ENCODE measurements around the gene VARS2. TPM values are rescaled to one million over a fixed set of nuclear protein-coding genes. Genes with fewer than 3 reads are reported as not detected.

The VARS2 gene
- total RNA-seq, 1 donor from 2014 or later, result 47.0 TPM

DNA sequence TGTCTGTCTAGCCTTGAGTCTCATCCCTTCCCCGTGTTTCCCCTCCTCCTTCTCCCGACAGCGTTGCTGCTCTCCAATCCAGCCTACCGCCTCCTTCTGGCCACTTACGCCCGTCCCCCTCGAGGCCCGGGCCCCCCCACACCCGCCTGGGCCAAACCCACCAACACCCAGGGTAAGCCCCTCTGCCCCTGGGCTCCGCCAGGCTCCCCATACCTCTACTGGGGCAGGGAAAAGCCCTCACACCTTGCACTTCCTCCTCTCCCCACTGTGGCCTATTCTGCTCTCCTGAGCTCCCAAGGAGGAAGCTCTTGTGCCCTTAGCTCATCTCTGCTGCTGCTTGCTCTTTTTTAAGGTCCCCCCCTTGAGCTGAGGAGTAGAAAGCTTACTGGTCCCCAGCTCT is 18.7 kb upstream of the VARS2 start:
- no peak overlapping the region for H3K4me3 Mint-ChIP-seq (ENCODE audit: unreplicated experiment)
- peaks cover 11% of the 10 kb centered on the region for H3K27me3 Mint-ChIP-seq (ENCODE audit: unreplicated experiment)
- TF ChIP-seq, protein P1, sequence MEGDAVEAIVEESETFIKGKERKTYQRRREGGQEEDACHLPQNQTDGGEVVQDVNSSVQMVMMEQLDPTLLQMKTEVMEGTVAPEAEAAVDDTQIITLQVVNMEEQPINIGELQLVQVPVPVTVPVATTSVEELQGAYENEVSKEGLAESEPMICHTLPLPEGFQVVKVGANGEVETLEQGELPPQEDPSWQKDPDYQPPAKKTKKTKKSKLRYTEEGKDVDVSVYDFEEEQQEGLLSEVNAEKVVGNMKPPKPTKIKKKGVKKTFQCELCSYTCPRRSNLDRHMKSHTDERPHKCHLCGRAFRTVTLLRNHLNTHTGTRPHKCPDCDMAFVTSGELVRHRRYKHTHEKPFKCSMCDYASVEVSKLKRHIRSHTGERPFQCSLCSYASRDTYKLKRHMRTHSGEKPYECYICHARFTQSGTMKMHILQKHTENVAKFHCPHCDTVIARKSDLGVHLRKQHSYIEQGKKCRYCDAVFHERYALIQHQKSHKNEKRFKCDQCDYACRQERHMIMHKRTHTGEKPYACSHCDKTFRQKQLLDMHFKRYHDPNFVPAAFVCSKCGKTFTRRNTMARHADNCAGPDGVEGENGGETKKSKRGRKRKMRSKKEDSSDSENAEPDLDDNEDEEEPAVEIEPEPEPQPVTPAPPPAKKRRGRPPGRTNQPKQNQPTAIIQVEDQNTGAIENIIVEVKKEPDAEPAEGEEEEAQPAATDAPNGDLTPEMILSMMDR (IDR thresholded peaks at IDR 0.05; ENCODE audit: partially characterized antibody, unreplicated experiment), result no peak
- peak overlapping the region; percentile 6 for H3K27ac Mint-ChIP-seq (ENCODE audit: unreplicated experiment)
- H3K36me3 Mint-ChIP-seq (ENCODE audit: unreplicated experiment), result peaks cover 12% of the 10 kb centered on the region
- H3K4me1 Mint-ChIP-seq (ENCODE audit: low read depth, unreplicated experiment), result peaks cover 8% of the 10 kb centered on the region
- H3K9me3 Mint-ChIP-seq (ENCODE audit: unreplicated experiment), result peaks cover 8% of the 10 kb centered on the region
- DNase-seq, result no peak

DNA sequence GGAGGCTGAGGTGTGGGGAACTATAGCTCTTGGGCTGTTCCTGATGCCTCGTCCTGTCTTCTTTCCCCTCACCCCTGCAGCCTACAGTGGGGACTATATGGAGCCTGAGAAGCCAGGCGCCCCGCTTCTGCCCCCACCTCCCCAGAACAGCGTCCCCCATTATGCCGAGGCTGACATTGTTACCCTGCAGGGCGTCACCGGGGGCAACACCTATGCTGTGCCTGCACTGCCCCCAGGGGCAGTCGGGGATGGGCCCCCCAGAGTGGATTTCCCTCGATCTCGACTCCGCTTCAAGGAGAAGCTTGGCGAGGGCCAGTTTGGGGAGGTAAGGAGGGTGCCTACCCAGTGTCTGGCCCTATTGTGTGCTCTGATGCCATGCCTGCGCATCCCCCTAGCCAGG is 17.5 kb upstream of the VARS2 start:
- no peak for DNase-seq
- TF ChIP-seq, protein P1 (IDR thresholded peaks at IDR 0.05; ENCODE audit: partially characterized antibody, unreplicated experiment), result no peak
- Mint-ChIP-seq H3K9me3 (ENCODE audit: unreplicated experiment) (peaks cover 8% of the 10 kb centered on the region), H3K4me3 (ENCODE audit: unreplicated experiment) (no peak overlapping the region), H3K4me1 (ENCODE audit: low read depth, unreplicated experiment) (peaks cover 8% of the 10 kb centered on the region), H3K27ac (ENCODE audit: unreplicated experiment) (no peak overlapping the region), H3K27me3 (ENCODE audit: unreplicated experiment) (peaks cover 11% of the 10 kb centered on the region), H3K36me3 (ENCODE audit: unreplicated experiment) (peaks cover 12% of the 10 kb centered on the region)

DNA sequence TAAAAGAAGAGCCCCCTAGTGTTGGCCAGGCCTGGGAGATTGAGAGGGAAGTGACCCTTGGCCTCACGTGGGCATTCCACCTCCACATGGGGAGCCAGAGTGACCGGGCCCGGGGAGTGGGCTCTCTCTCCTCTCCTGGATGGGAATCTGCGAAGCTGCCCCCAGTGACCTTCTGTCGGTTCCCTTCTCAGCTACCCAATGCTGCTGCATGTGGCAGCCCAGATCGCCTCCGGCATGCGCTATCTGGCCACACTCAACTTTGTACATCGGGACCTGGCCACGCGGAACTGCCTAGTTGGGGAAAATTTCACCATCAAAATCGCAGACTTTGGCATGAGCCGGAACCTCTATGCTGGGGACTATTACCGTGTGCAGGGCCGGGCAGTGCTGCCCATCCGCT is 16.2 kb upstream of the VARS2 start:
- Mint-ChIP-seq H3K27me3 (ENCODE audit: unreplicated experiment) (peaks cover 7% of the 10 kb centered on the region), H3K27ac (ENCODE audit: unreplicated experiment) (no peak overlapping the region), H3K9me3 (ENCODE audit: unreplicated experiment) (peaks cover 5% of the 10 kb centered on the region), H3K4me1 (ENCODE audit: low read depth, unreplicated experiment) (peaks cover 8% of the 10 kb centered on the region), H3K36me3 (ENCODE audit: unreplicated experiment) (peaks cover 6% of the 10 kb centered on the region), H3K4me3 (ENCODE audit: unreplicated experiment) (no peak overlapping the region)
- no peak for DNase-seq
- TF ChIP-seq, protein P1 (IDR thresholded peaks at IDR 0.05; ENCODE audit: partially characterized antibody, unreplicated experiment), result no peak

DNA sequence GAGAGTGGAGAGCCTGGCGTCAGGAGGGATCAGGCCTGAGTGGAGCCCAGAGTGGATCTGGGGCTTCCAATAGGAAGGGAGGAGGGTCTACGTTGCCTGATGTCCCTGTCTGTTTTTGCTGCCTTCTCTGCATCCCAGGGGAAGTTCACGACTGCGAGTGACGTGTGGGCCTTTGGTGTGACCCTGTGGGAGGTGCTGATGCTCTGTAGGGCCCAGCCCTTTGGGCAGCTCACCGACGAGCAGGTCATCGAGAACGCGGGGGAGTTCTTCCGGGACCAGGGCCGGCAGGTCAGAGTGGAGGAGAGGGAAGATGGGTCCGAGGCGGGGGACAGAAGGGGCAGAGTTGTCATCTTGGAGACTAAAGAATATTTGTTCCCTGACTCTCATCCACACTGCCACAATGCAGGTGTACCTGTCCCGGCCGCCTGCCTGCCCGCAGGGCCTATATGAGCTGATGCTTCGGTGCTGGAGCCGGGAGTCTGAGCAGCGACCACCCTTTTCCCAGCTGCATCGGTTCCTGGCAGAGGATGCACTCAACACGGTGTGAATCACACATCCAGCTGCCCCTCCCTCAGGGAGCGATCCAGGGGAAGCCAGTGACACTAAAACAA is 15.2 kb upstream of the VARS2 start:
- peaks cover 5% of the 10 kb centered on the region for H3K9me3 Mint-ChIP-seq (ENCODE audit: unreplicated experiment)
- DNase-seq, result no peak
- H3K27ac Mint-ChIP-seq (ENCODE audit: unreplicated experiment), result no peak overlapping the region
- H3K4me1 Mint-ChIP-seq (ENCODE audit: low read depth, unreplicated experiment), result peaks cover 8% of the 10 kb centered on the region
- H3K27me3 Mint-ChIP-seq (ENCODE audit: unreplicated experiment), result peaks cover 7% of the 10 kb centered on the region
- TF ChIP-seq, protein P1 (IDR thresholded peaks at IDR 0.05; ENCODE audit: partially characterized antibody, unreplicated experiment), result no peak
- peaks cover 6% of the 10 kb centered on the region for H3K36me3 Mint-ChIP-seq (ENCODE audit: unreplicated experiment)
- H3K4me3 Mint-ChIP-seq (ENCODE audit: unreplicated experiment), result no peak overlapping the region

DNA sequence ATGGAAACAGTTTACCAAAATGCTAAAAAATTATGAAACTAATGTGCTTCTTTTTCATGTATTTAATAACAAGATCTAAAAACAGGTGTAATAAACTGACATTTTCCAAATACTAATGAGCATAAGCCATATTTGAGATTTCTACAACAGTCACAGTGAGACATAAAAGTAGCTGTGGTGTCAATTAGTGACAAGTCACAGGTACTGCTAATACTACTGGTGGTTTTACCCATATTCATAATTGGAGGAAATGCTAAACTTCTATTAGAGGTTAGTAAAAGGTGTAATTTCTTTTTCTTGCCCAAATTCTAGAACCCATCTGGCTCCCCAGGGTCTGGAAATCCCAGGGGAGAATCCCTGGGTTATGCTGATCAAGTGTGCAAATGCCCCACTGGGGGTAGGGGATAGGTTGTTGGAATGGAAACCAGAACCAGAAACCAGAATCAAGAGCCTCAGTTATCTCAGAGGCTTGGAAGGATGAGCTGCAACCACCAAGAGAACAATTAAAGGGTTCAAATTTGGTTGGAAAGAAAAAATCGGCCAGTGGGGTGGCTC is 13.1 kb upstream of the VARS2 start:
- peaks cover 2% of the 10 kb centered on the region for H3K27me3 Mint-ChIP-seq (ENCODE audit: unreplicated experiment)
- no peaks in the 10 kb centered on the region for H3K4me1 Mint-ChIP-seq (ENCODE audit: low read depth, unreplicated experiment)

More for the DNA sequence above, 13.1 kb upstream of the VARS2 start:
- Mint-ChIP-seq H3K36me3 (ENCODE audit: unreplicated experiment) (no peaks in the 10 kb centered on the region), H3K9me3 (ENCODE audit: unreplicated experiment) (no peaks in the 10 kb centered on the region), H3K27ac (ENCODE audit: unreplicated experiment) (no peak overlapping the region), H3K4me3 (ENCODE audit: unreplicated experiment) (no peak overlapping the region)
- TF ChIP-seq, protein P1 (IDR thresholded peaks at IDR 0.05; ENCODE audit: partially characterized antibody, unreplicated experiment), result no peak
- no peak for DNase-seq
